H1 (cell line): ENCODE results near the gene DHCR24.

ENCODE experiments used
- CBX5 ChIP-seq: fragments of 300-800, 300-1000 bp; sonication (generic); IDR thresholded peaks from 2 replicates; pipeline ENCODE4 v1.7.1; 2016; ENCODE audit warnings: antibody characterized with exemption, low read length, low read depth
- CHD7 ChIP-seq: fragments of 300-600 bp; sonication (generic); IDR thresholded peaks from 2 replicates; pipeline ENCODE4 v1.7.1; 2012; ENCODE audit warnings: low read length, moderate library complexity, mild to moderate bottlenecking, inconsistent platforms; ENCODE audit not compliant: insufficient replicate concordance

- no peak for TF ChIP-seq CHD7
- no peak for TF ChIP-seq CBX5
Measured at GRCh38 chr1:54876814-54877213, 10.2 kb downstream of the DHCR24 start.
